PC-9 (cell line): ENCODE measurements around the gene TBCD.

Experiments used
- EZH2 ChIP-seq: fragments of 200-600 bp; sonication (generic); IDR thresholded peaks from 2 replicates; pipeline ENCODE4 v1.8.0; 2017; ENCODE audit warnings: antibody characterized with exemption, low read depth
- TF ChIP-seq, protein P1 (sequence below): fragments of 200-600 bp; sonication (generic); conservative IDR thresholded peaks from 2 replicates; pipeline ENCODE4 v1.6.1; 2017; ENCODE audit warnings: mixed run types, antibody characterized with exemption, mild to moderate bottlenecking, moderate library complexity

DNA sequence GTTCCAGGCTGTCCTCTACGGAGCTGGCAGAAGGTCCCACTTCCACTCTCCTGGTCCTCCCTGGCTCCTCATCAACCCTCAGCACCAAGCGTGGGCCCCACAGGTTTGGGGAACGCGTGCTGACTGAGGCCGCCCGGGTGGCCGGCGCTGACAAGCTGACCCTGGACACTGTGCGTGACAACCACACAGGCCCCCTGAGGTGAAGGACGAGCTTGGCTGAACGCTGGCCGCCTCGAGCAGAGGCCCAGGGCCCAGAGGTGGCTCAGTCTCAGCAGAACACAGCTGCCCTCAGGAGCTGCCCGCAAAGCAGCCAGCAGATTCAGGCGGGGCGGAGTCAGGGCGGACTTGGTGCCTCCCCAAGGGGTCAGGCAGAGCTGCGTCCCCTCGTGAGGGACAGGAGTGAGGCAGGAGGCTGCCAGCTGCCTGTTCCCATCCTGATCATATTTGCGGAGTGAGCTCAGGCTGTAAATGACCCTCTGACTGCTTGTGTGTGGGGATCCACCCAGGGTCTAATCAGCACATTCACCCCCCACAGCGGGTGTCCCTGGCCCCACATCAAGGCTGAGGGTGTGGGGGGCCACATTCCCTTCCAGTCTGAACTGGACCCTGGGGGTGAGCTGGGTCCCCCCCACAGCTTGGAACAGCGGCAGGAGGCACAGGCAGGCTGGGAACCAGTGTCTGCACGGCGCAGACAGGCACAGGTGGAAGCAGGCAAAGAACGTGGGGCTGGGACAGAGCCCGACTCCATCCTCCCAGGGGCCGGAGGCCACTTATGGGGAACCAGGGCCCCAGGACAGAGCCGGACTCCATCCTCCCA, 222.5 kb downstream of the TBCD start:
- TF ChIP-seq EZH2 = no peak
- TF ChIP-seq, protein P1, sequence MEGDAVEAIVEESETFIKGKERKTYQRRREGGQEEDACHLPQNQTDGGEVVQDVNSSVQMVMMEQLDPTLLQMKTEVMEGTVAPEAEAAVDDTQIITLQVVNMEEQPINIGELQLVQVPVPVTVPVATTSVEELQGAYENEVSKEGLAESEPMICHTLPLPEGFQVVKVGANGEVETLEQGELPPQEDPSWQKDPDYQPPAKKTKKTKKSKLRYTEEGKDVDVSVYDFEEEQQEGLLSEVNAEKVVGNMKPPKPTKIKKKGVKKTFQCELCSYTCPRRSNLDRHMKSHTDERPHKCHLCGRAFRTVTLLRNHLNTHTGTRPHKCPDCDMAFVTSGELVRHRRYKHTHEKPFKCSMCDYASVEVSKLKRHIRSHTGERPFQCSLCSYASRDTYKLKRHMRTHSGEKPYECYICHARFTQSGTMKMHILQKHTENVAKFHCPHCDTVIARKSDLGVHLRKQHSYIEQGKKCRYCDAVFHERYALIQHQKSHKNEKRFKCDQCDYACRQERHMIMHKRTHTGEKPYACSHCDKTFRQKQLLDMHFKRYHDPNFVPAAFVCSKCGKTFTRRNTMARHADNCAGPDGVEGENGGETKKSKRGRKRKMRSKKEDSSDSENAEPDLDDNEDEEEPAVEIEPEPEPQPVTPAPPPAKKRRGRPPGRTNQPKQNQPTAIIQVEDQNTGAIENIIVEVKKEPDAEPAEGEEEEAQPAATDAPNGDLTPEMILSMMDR = no peak
